Endodermal cell (in vitro differentiated cells): ENCODE results near the gene SNAP23. TPM values are rescaled to one million over a fixed set of nuclear protein-coding genes. Genes with fewer than 3 reads are reported as not detected.

Experiments used
- DNase-seq: peaks from one replicate; pipeline ENCODE4 v3.0.0-alpha.2; 2017
- H3K27ac ChIP-seq: 2 replicates; pipeline ENCODE4 v1.5.1; 2013; ENCODE audit warnings: mild to moderate bottlenecking, low read depth, low read length, moderate library complexity
- H3K27me3 ChIP-seq: 2 replicates; pipeline ENCODE4 v1.6.1; 2013; ENCODE audit warnings: mild to moderate bottlenecking, low read length, moderate library complexity; ENCODE audit not compliant: insufficient read depth, control insufficient read depth, poor library complexity, severe bottlenecking
- H3K36me3 ChIP-seq: 2 replicates; pipeline ENCODE4 v1.7.0; 2013; ENCODE audit warnings: mild to moderate bottlenecking, low read length, moderate library complexity; ENCODE audit not compliant: control insufficient read depth, insufficient read depth
- H3K4me1 ChIP-seq: one replicate; pipeline ENCODE4 v1.7.0; 2013; ENCODE audit warnings: low read length; ENCODE audit not compliant: control insufficient read depth, insufficient read depth
- H3K4me3 ChIP-seq: 2 replicates; pipeline ENCODE4 v1.5.1; 2013; ENCODE audit warnings: mild to moderate bottlenecking, low read length, moderate library complexity
- H3K9ac ChIP-seq: 2 replicates; pipeline ENCODE4 v1.6.1; 2013; ENCODE audit warnings: mild to moderate bottlenecking, low read length, moderate library complexity; ENCODE audit not compliant: poor library complexity, severe bottlenecking; ENCODE audit errors: extremely low read depth
- H3K9me3 ChIP-seq: 2 replicates; pipeline ENCODE4 v1.6.1; 2013; ENCODE audit warnings: mild to moderate bottlenecking, low read length, moderate library complexity; ENCODE audit not compliant: control insufficient read depth
- H3K27ac Mint-ChIP-seq: 2 replicates; pipeline ENCODE4 v1.8.0; 2020; ENCODE audit warnings: mixed read lengths
- H3K27me3 Mint-ChIP-seq: 2 replicates; pipeline ENCODE4 v1.8.0; 2021; ENCODE audit warnings: mild to moderate bottlenecking, mixed read lengths; ENCODE audit not compliant: insufficient read depth
- H3K36me3 Mint-ChIP-seq: 2 replicates; pipeline ENCODE4 v1.8.0; 2020; ENCODE audit warnings: low read depth, mixed read lengths
- H3K4me1 Mint-ChIP-seq: 2 replicates; pipeline ENCODE4 v1.8.0; 2020; ENCODE audit warnings: mixed read lengths
- H3K4me3 Mint-ChIP-seq: 2 replicates; pipeline ENCODE4 v1.8.0; 2020; ENCODE audit warnings: mild to moderate bottlenecking, moderate library complexity, mixed read lengths
- H3K9me3 Mint-ChIP-seq: 2 replicates; pipeline ENCODE4 v1.8.0; 2020; ENCODE audit warnings: mild to moderate bottlenecking, mixed read lengths
- WGBS, 2 experiments: methylation state at CpG; one replicate each; pipeline versions ENCODE4 v1.1.5 to v1.1.7; 2013; ENCODE audit warnings: missing lambda C conversion rate in 2 of 2, mixed read lengths in 1 of 2; ENCODE audit not compliant: insufficient coverage in 1 of 2, insufficient read length in 1 of 2; 5-methylcytosine and 5-hydroxymethylcytosine counted together
- total RNA-seq, 2 donors: library from RNA; stranded (reverse); fragmentation: NEBNext Ultra II Directional in 1 of 2; extraction: Animal tissue kit (Norgen Biotek cat#: 25700) in 1 of 2; gene quantifications; 2 replicates in 1 of 2; 3 replicates in 1 of 2; pipeline ENCODE4 v1.2.1, GENCODE V29; 2021
- TF ChIP-seq, protein P1 (sequence below): fragments of 200-600 bp; sonication (generic); conservative IDR thresholded peaks from 2 replicates; pipeline ENCODE4 v1.5.0; 2021; ENCODE audit warnings: antibody characterized with exemption, mild to moderate bottlenecking

The SNAP23 gene
- total RNA-seq, 2 donors from 2014 or later, result 62.0 to 68.8 TPM

DNA sequence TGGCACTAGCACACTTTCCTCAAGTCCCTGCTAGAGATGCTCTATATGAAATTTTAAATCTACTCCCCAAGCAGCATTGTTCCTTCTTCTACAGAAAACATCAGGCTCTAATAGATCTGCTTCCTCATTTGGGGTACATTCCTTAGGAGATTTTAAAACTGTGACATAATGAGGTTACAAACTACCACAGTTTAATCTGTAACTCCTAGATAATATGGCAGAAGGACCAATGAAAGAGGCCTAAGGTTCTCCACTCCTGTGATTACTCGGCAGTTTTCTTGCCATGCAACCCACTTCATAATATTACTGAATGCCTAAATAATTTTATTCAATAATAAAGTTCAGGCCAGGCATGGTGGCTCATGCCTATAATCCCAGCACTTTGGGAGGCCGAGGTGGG is 20.6 kb upstream of the SNAP23 start:
- peaks cover 4% of the 10 kb centered on the region for H3K36me3 Mint-ChIP-seq
- H3K4me3 Mint-ChIP-seq, result no peak overlapping the region
- no peak for DNase-seq
- Histone ChIP-seq H3K9ac (no peak overlapping the region), H3K9me3 (no peaks in the 10 kb centered on the region), H3K36me3 (peaks cover 13% of the 10 kb centered on the region), H3K27me3 (no peaks in the 10 kb centered on the region), H3K27ac (no peak overlapping the region), H3K4me3 (no peak overlapping the region), H3K4me1 (no peaks in the 10 kb centered on the region)
- H3K27me3 Mint-ChIP-seq, result no peaks in the 10 kb centered on the region
- H3K27ac Mint-ChIP-seq, result no peak overlapping the region
- H3K9me3 Mint-ChIP-seq, result no peaks in the 10 kb centered on the region
- WGBS, 2 experiments, result 84 to 100% methylated on average over 1 to 2 of the region's 2 CpGs
- H3K4me1 Mint-ChIP-seq, result no peaks in the 10 kb centered on the region
- TF ChIP-seq, protein P1, sequence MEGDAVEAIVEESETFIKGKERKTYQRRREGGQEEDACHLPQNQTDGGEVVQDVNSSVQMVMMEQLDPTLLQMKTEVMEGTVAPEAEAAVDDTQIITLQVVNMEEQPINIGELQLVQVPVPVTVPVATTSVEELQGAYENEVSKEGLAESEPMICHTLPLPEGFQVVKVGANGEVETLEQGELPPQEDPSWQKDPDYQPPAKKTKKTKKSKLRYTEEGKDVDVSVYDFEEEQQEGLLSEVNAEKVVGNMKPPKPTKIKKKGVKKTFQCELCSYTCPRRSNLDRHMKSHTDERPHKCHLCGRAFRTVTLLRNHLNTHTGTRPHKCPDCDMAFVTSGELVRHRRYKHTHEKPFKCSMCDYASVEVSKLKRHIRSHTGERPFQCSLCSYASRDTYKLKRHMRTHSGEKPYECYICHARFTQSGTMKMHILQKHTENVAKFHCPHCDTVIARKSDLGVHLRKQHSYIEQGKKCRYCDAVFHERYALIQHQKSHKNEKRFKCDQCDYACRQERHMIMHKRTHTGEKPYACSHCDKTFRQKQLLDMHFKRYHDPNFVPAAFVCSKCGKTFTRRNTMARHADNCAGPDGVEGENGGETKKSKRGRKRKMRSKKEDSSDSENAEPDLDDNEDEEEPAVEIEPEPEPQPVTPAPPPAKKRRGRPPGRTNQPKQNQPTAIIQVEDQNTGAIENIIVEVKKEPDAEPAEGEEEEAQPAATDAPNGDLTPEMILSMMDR, result no peak

DNA sequence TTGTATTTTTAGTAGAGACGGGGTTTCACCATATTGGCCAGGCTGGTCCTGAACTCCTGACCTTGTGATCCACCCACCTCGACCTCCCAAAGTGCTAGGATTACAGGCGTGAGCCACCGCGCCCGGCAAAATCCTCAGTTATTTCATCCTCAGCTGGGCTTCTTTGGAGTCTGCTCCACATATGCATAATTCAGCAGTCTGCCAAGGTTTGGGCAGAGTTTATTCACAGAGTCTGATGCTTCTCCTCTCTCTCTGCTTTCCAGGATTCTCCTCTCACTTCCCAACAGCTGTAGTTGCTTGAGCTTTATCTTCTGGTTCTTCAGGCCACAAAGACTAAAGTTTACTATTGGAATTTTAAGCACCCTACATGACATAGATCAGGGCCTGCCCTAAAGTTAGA is 12.7 kb upstream of the SNAP23 start:
- Mint-ChIP-seq H3K27ac (no peak overlapping the region), H3K27me3 (no peaks in the 10 kb centered on the region), H3K4me3 (no peak overlapping the region), H3K4me1 (no peaks in the 10 kb centered on the region), H3K36me3 (peaks cover 3% of the 10 kb centered on the region), H3K9me3 (no peaks in the 10 kb centered on the region)
- Histone ChIP-seq H3K27me3 (no peaks in the 10 kb centered on the region), H3K4me3 (no peak overlapping the region), H3K27ac (no peak overlapping the region), H3K9me3 (peaks cover 4% of the 10 kb centered on the region), H3K36me3 (peaks cover 3% of the 10 kb centered on the region), H3K4me1 (no peaks in the 10 kb centered on the region), H3K9ac (no peak overlapping the region)
- no peak for DNase-seq
- TF ChIP-seq, protein P1, result no peak
- WGBS, 2 experiments, result 89 to 96% methylated on average over 6 of the region's 6 CpGs

- H3K9me3 Mint-ChIP-seq, result no peaks in the 10 kb centered on the region
- H3K9ac ChIP-seq, result no peak overlapping the region
- peaks cover 3% of the 10 kb centered on the region for H3K36me3 ChIP-seq
- H3K27me3 Mint-ChIP-seq, result no peaks in the 10 kb centered on the region
- peaks cover 5% of the 10 kb centered on the region for H3K36me3 Mint-ChIP-seq
- H3K27me3 ChIP-seq, result no peaks in the 10 kb centered on the region
- no peak overlapping the region for H3K4me3 Mint-ChIP-seq
- H3K27ac Mint-ChIP-seq, result peak overlapping the region; percentile 8
- TF ChIP-seq, protein P1, result no peak
- 100% methylated on average over 1 of the region's 1 CpG for WGBS, 2 experiments
- no peak for DNase-seq
- no peaks in the 10 kb centered on the region for H3K4me1 Mint-ChIP-seq
- no peak overlapping the region for H3K4me3 ChIP-seq
- no peak overlapping the region for H3K27ac ChIP-seq
- H3K4me1 ChIP-seq, result no peaks in the 10 kb centered on the region
- peaks cover 4% of the 10 kb centered on the region for H3K9me3 ChIP-seq
These were observed 11.8 kb upstream of the SNAP23 start for GRCh38 chr15:42483677-42484076.
